HCT116 (cell line): ENCODE measurements around the gene BRSK2. TPM values are rescaled to one million over a fixed set of nuclear protein-coding genes. Genes with fewer than 3 reads are reported as not detected.

Source experiments
- ATAC-seq: fragments of 200-7000 bp; cut with Tn5 transposase; 2 replicates; pipeline ENCODE4 v1.9.1; 2020; ENCODE audit warnings: mild to moderate bottlenecking, moderate library complexity
- BruUV-seq: library from RNA; stranded (reverse); fragments of 400-500 nt; replicated peaks from 2 replicates; lab custom pipeline; 2021; lab: Mats Ljungman, UMichigan
- CTCF ChIA-PET: fragments of 300-600 bp; sonication (Branson Sonifier 250); formaldehyde crosslinking; loops from one replicate; lab custom pipeline; 2021; ENCODE audit warnings: antibody characterized with exemption; lab: Charles Lee
- POLR2A ChIA-PET: fragments of 300-600, 350-600 bp; sonication (Branson Sonifier 250); formaldehyde crosslinking; loops from one replicate; lab custom pipeline; 2021; ENCODE audit warnings: antibody characterized with exemption; lab: Charles Lee
- RAD21 ChIA-PET, 2 experiments: fragments of 300-600 bp; sonication (Branson Sonifier 250); formaldehyde crosslinking; loops; one replicate each; lab custom pipeline; 2023; ENCODE audit warnings: low total read pairs in 2 of 2; ENCODE audit not compliant: uncharacterized antibody in 2 of 2, unreplicated experiment in 2 of 2, low non-redundant PET in 1 of 2; lab: Charles Lee
- DNase-seq: peaks from one replicate; pipeline ENCODE4 v3.0.0-alpha.2; 2010; ENCODE audit warnings: low read depth, low spot score
- H2AFZ ChIP-seq: fragments of 200-600 bp; shearing (Covaris generic), sonication (generic); 2 replicates; pipeline ENCODE4 v1.6.1; 2017; ENCODE audit warnings: low read depth, mixed run types, mixed read lengths, antibody characterized with exemption, low read length; ENCODE audit not compliant: poor library complexity, severe bottlenecking
- H3K27ac ChIP-seq: 2 replicates; pipeline ENCODE4 v1.5.1; 2012; ENCODE audit warnings: low read depth, low read length
- H3K27me3 ChIP-seq: fragments of 200-600 bp; sonication (generic); 2 replicates; pipeline ENCODE4 v1.6.1; 2016; ENCODE audit warnings: mixed run types, low read length, mixed read lengths; ENCODE audit not compliant: insufficient read depth
- H3K36me3 ChIP-seq, 2 experiments: fragments of 200-500 bp in 1 of 2; fragments of 200-600 bp in 1 of 2; sonication (Bioruptor generic) in 1 of 2; sonication (generic) in 1 of 2; 2 replicates each; pipeline versions ENCODE4 v1.5.1 to v1.6.1; 2014 to 2016; ENCODE audit warnings: low read length in 2 of 2, inconsistent platforms in 1 of 2, mixed read lengths in 1 of 2, mixed run types in 1 of 2; ENCODE audit not compliant: insufficient read depth in 2 of 2, control insufficient read depth in 1 of 2
- H3K4me1 ChIP-seq, 2 experiments: fragments of 200-600 bp in 1 of 2; sonication (generic) in 1 of 2; 2 replicates each; pipeline versions ENCODE4 v1.5.1 to v1.6.1; 2012 to 2017; ENCODE audit warnings: low read length in 2 of 2, inconsistent platforms in 1 of 2, mild to moderate bottlenecking in 1 of 2, mixed read lengths in 1 of 2, mixed run types in 1 of 2, moderate library complexity in 1 of 2; ENCODE audit not compliant: insufficient read depth in 2 of 2, control insufficient read depth in 1 of 2
- H3K4me2 ChIP-seq: fragments of 200-600 bp; sonication (generic); 2 replicates; pipeline ENCODE4 v1.6.1; 2017; ENCODE audit warnings: mixed run types, low read length, mixed read lengths
- H3K4me3 ChIP-seq, 2 experiments: fragments of 200-600 bp in 1 of 2; sonication (generic) in 1 of 2; replicated peaks in 1 of 2; 2 replicates each; pipeline ENCODE4 v1.5.1; 2011 to 2016; ENCODE audit warnings: low read length in 2 of 2, control low read depth in 1 of 2, low read depth in 1 of 2, mild to moderate bottlenecking in 1 of 2, mixed read lengths in 1 of 2, mixed run types in 1 of 2
- H3K79me2 ChIP-seq: fragments of 200-600 bp; sonication (generic); 2 replicates; pipeline ENCODE4 v1.6.1; 2017; ENCODE audit warnings: mild to moderate bottlenecking, mixed run types, low read length, moderate library complexity, mixed read lengths; ENCODE audit not compliant: insufficient read depth
- H3K9ac ChIP-seq: fragments of 200-600 bp; sonication (generic); 2 replicates; pipeline ENCODE4 v1.6.1; 2016; ENCODE audit warnings: low read length, mixed read lengths
- H3K9me2 ChIP-seq: fragments of 200-600 bp; sonication (generic), shearing (Covaris generic); 2 replicates; pipeline ENCODE4 v1.6.1; 2017; ENCODE audit warnings: mixed run types, mild to moderate bottlenecking, moderate library complexity; ENCODE audit not compliant: insufficient read depth
- H3K9me3 ChIP-seq, 2 experiments: fragments of 200-500 bp in 1 of 2; fragments of 200-600 bp in 1 of 2; sonication (Bioruptor generic) in 1 of 2; sonication (generic) in 1 of 2; 2 replicates each; pipeline ENCODE4 v1.6.1; 2014 to 2017; ENCODE audit warnings: low read length in 2 of 2, mixed read lengths in 2 of 2, inconsistent platforms in 1 of 2, low read depth in 1 of 2, mild to moderate bottlenecking in 1 of 2, mixed run types in 1 of 2, moderate library complexity in 1 of 2; ENCODE audit not compliant: control insufficient read depth in 1 of 2, insufficient read depth in 1 of 2
- H4K20me1 ChIP-seq: fragments of 200-600 bp; sonication (generic), shearing (Covaris generic); 2 replicates; pipeline ENCODE4 v1.6.1; 2017; ENCODE audit warnings: mixed run types, mild to moderate bottlenecking, moderate library complexity; ENCODE audit not compliant: insufficient read depth
- CBX3 ChIP-seq: IDR thresholded peaks from 2 replicates; pipeline ENCODE4 v1.6.1; 2012; ENCODE audit warnings: low read depth
- EGR1 ChIP-seq: IDR thresholded peaks from 2 replicates; pipeline ENCODE4 v1.6.1; 2012; ENCODE audit warnings: low read depth
- ELF1 ChIP-seq: IDR thresholded peaks from 2 replicates; pipeline ENCODE4 v1.6.1; 2012; ENCODE audit warnings: low read depth, borderline replicate concordance
- EZH2 ChIP-seq: fragments of 200-600 bp; sonication (generic); IDR thresholded peaks from 2 replicates; pipeline ENCODE4 v1.6.1; 2017; ENCODE audit warnings: antibody characterized with exemption, mixed run types
- FOSL1 ChIP-seq: IDR thresholded peaks from 2 replicates; pipeline ENCODE4 v1.6.1; 2012; ENCODE audit warnings: low read depth
- JUND ChIP-seq: IDR thresholded peaks from 2 replicates; pipeline ENCODE4 v1.6.1; 2012
- POLR2AphosphoS5 ChIP-seq: IDR thresholded peaks from 2 replicates; pipeline ENCODE4 v1.6.1; 2011; ENCODE audit warnings: mild to moderate bottlenecking, low read depth, low read length, moderate library complexity
- RAD21 ChIP-seq: IDR thresholded peaks from 2 replicates; pipeline ENCODE4 v1.6.1; 2012; ENCODE audit warnings: low read depth, mild to moderate bottlenecking
- SIN3A ChIP-seq: IDR thresholded peaks from 2 replicates; pipeline ENCODE4 v1.6.1; 2012; ENCODE audit warnings: low read depth
- SP1 ChIP-seq: IDR thresholded peaks from 2 replicates; pipeline ENCODE4 v1.6.1; 2012; ENCODE audit warnings: low read depth
- SRF ChIP-seq: IDR thresholded peaks from 2 replicates; pipeline ENCODE4 v1.6.1; 2012; ENCODE audit warnings: low read depth
- TCF7L2 ChIP-seq: IDR thresholded peaks from 2 replicates; pipeline ENCODE4 v1.7.0; 2011; ENCODE audit warnings: borderline replicate concordance, inconsistent platforms; ENCODE audit not compliant: insufficient read depth, insufficient read length; ENCODE audit errors: extremely low read depth
- YY1 ChIP-seq: IDR thresholded peaks from 2 replicates; pipeline ENCODE4 v1.6.1; 2011; ENCODE audit warnings: low read length, low read depth, moderate library complexity, mild to moderate bottlenecking; ENCODE audit not compliant: insufficient replicate concordance; ENCODE audit errors: extremely low read depth
- ZNF274 ChIP-seq: fragments of 200-500 bp; sonication (Bioruptor generic); IDR thresholded peaks from 2 replicates; pipeline ENCODE4 v1.6.1; 2014; ENCODE audit warnings: mild to moderate bottlenecking, low read depth, low read length, inconsistent platforms
- intact Hi-C: fragments of 100-400 bp; cut with micrococcal nuclease; formaldehyde crosslinking; loops from 2 replicates; pipeline ENCODE4 v1.10.0; 2022
- total RNA-seq: library from RNA; stranded (reverse); gene quantifications from one replicate; pipeline ENCODE4 v1.2.1, GENCODE V29; 2021; ENCODE audit not compliant: unreplicated experiment
- TF ChIP-seq, protein P1 (sequence below), 3 experiments: fragments of 200-600 bp in 1 of 3; sonication (generic) in 1 of 3; IDR thresholded peaks in 2 of 3; conservative IDR thresholded peaks in 1 of 3; 2 replicates each; pipeline ENCODE4 v1.5.1; 2012 to 2017; ENCODE audit warnings: low read depth in 2 of 3, low read length in 2 of 3, antibody characterized with exemption in 1 of 3, borderline replicate concordance in 1 of 3, control low read depth in 1 of 3, mild to moderate bottlenecking in 1 of 3, mixed read lengths in 1 of 3, mixed run types in 1 of 3, moderate library complexity in 1 of 3; ENCODE audit not compliant: insufficient read depth in 1 of 3
- TF ChIP-seq, protein P2 (sequence below): IDR thresholded peaks from 2 replicates; pipeline ENCODE4 v1.6.1; 2012

Gene BRSK2
- total RNA-seq, 1 experiment from 2014 or later = 14.0 TPM

DNA sequence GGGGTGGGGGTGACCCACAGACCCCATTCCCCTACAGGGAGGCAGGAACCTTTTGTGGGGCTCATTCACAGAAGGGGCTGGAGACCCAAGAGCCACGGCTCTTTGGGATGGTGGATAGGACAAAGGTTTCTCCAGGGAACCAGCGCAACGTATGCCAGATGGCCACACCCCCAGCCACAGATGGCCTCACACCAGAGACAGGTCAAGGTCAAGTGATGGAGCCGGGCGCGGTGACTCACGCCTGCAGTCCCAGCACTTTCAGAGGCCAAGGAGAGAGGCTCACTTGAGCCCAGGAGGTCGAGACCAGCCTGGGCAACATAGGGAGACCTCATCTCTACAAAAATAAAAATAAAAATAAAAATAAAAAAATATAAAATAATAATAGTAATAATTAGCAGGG is 17.1 kb upstream of the BRSK2 start:
- Histone ChIP-seq H3K79me2 (no peaks in the 10 kb centered on the region), H3K4me3 (no peak overlapping the region), H3K9ac (no peak overlapping the region), H3K4me2 (no peak overlapping the region), H3K4me1 (no peaks in the 10 kb centered on the region), H3K27ac (no peak overlapping the region), H3K36me3 (no peaks in the 10 kb centered on the region), H4K20me1 (no peaks in the 10 kb centered on the region), H3K27me3 (no peaks in the 10 kb centered on the region), H3K9me3 (no peaks in the 10 kb centered on the region), H2AFZ (no peak overlapping the region), H3K9me2 (no peaks in the 10 kb centered on the region)
- no peak for TF ChIP-seq RAD21
- TF ChIP-seq POLR2AphosphoS5 = no peak
- TF ChIP-seq, protein P1, sequence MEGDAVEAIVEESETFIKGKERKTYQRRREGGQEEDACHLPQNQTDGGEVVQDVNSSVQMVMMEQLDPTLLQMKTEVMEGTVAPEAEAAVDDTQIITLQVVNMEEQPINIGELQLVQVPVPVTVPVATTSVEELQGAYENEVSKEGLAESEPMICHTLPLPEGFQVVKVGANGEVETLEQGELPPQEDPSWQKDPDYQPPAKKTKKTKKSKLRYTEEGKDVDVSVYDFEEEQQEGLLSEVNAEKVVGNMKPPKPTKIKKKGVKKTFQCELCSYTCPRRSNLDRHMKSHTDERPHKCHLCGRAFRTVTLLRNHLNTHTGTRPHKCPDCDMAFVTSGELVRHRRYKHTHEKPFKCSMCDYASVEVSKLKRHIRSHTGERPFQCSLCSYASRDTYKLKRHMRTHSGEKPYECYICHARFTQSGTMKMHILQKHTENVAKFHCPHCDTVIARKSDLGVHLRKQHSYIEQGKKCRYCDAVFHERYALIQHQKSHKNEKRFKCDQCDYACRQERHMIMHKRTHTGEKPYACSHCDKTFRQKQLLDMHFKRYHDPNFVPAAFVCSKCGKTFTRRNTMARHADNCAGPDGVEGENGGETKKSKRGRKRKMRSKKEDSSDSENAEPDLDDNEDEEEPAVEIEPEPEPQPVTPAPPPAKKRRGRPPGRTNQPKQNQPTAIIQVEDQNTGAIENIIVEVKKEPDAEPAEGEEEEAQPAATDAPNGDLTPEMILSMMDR (IDR thresholded peaks at IDR 0.05 in 2 of 3, conservative IDR thresholded peaks at IDR 0.05 in 1 of 3; ENCODE audit: borderline replicate concordance in 1 of 3, insufficient read depth in 1 of 3, low read depth in 2 of 3, low read length in 2 of 3) = no peak
- TF ChIP-seq CBX3 = no peak
- no peak for TF ChIP-seq FOSL1
- TF ChIP-seq JUND = no peak
- TF ChIP-seq SRF = no peak
- TF ChIP-seq ELF1 = no peak
- TF ChIP-seq, protein P2, sequence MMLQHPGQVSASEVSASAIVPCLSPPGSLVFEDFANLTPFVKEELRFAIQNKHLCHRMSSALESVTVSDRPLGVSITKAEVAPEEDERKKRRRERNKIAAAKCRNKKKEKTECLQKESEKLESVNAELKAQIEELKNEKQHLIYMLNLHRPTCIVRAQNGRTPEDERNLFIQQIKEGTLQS = no peak
- no peak for TF ChIP-seq EZH2
- TF ChIP-seq TCF7L2 = no peak
- no peak for TF ChIP-seq YY1
- TF ChIP-seq ZNF274 = no peak
- TF ChIP-seq SIN3A = no peak
- no peak for TF ChIP-seq SP1
- TF ChIP-seq EGR1 = no peak
- intact Hi-C loops = no loop called here
- CTCF ChIA-PET = no interaction called here
- no TSS peak for BruUV-seq
- RAD21 ChIA-PET = no interaction called here
- ATAC-seq (no peak), DNase-seq (no peak)
- POLR2A ChIA-PET = no interaction called here
